CD14-positive monocyte (primary cell): ENCODE measurements around the gene DRD2. TPM values are rescaled to one million over a fixed set of nuclear protein-coding genes. Genes with fewer than 3 reads are reported as not detected.

Experiments
- DNase-seq, 3 donors: peaks; one replicate each; pipeline ENCODE4 v3.0.0-alpha.2; 2011 to 2022
- H2AFZ ChIP-seq: 2 replicates; pipeline ENCODE4 v1.6.0; 2012; ENCODE audit warnings: mild to moderate bottlenecking, low read depth, low read length, inconsistent platforms; ENCODE audit not compliant: insufficient read depth, poor library complexity, severe bottlenecking
- H3K27ac ChIP-seq, 2 donors: 1 replicate in 1 of 2; 2 replicates in 1 of 2; pipeline ENCODE4 v1.5.1; 2012 to 2013; ENCODE audit warnings: low read length in 2 of 2, control low read depth in 1 of 2, inconsistent platforms in 1 of 2, low read depth in 1 of 2, mild to moderate bottlenecking in 1 of 2
- H3K27me3 ChIP-seq, 2 donors: one replicate each; pipeline versions ENCODE4 v1.6.0 to v1.6.1; 2011 to 2013; ENCODE audit warnings: low read length in 2 of 2; ENCODE audit not compliant: control insufficient read depth in 2 of 2, insufficient read depth in 2 of 2
- H3K36me3 ChIP-seq, 2 donors: replicated peaks in 1 of 2; 1 replicate in 1 of 2; 2 replicates in 1 of 2; pipeline versions ENCODE4 v1.5.1 to v1.6.1; 2012 to 2013; ENCODE audit warnings: low read length in 2 of 2, control low read depth in 1 of 2, inconsistent platforms in 1 of 2, mild to moderate bottlenecking in 1 of 2; ENCODE audit not compliant: insufficient read depth in 2 of 2, control insufficient read depth in 1 of 2
- H3K4me1 ChIP-seq, 2 donors: 1 replicate in 1 of 2; 2 replicates in 1 of 2; pipeline versions ENCODE4 v1.5.1 to v1.6.1; 2012 to 2013; ENCODE audit warnings: low read length in 2 of 2, control low read depth in 1 of 2, inconsistent platforms in 1 of 2, mild to moderate bottlenecking in 1 of 2, moderate library complexity in 1 of 2; ENCODE audit not compliant: insufficient read depth in 2 of 2, control insufficient read depth in 1 of 2
- H3K4me2 ChIP-seq: replicated peaks from 2 replicates; pipeline ENCODE3; 2012; ENCODE audit warnings: low read length, moderate library complexity, mild to moderate bottlenecking; ENCODE audit not compliant: poor library complexity, severe bottlenecking; ENCODE audit errors: extremely low read depth
- H3K4me3 ChIP-seq, 3 experiments: fragments of 200-600 bp in 1 of 3; sonication (generic) in 1 of 3; replicated peaks in 1 of 3; 1 replicate in 2 of 3; 2 replicates in 1 of 3; pipeline ENCODE4 v1.5.1; 2011 to 2013; ENCODE audit warnings: low read length in 3 of 3, mild to moderate bottlenecking in 3 of 3, control low read depth in 2 of 3, low read depth in 2 of 3, inconsistent platforms in 1 of 3, moderate library complexity in 1 of 3
- H3K79me2 ChIP-seq: 2 replicates; pipeline ENCODE4 v1.6.0; 2012; ENCODE audit warnings: mild to moderate bottlenecking, control low read depth, inconsistent platforms, low read length, moderate library complexity; ENCODE audit not compliant: insufficient read depth
- H3K9ac ChIP-seq: 2 replicates; pipeline ENCODE4 v1.6.0; 2017; ENCODE audit warnings: low read length, mild to moderate bottlenecking; ENCODE audit not compliant: insufficient read depth, poor library complexity, severe bottlenecking
- H3K9me3 ChIP-seq, 2 donors: replicated peaks in 1 of 2; 1 replicate in 1 of 2; 2 replicates in 1 of 2; pipeline versions ENCODE4 v1.5.1 to v1.6.1; 2012 to 2013; ENCODE audit warnings: low read length in 2 of 2, control low read depth in 1 of 2; ENCODE audit not compliant: control insufficient read depth in 1 of 2, insufficient read depth in 1 of 2
- H4K20me1 ChIP-seq: 2 replicates; pipeline ENCODE4 v1.6.0; 2012; ENCODE audit warnings: mild to moderate bottlenecking, low read length, control low read depth, moderate library complexity; ENCODE audit not compliant: insufficient read depth
- H3K27ac Mint-ChIP-seq, 7 donors: one replicate each; pipeline ENCODE4 v1.8.0; 2020; ENCODE audit warnings: mild to moderate bottlenecking in 7 of 7, mixed read lengths in 7 of 7, moderate library complexity in 6 of 7, inconsistent platforms in 2 of 7
- H3K27me3 Mint-ChIP-seq, 3 donors: one replicate each; pipeline ENCODE4 v1.8.0; 2021 to 2022; ENCODE audit warnings: low read depth in 3 of 3, mild to moderate bottlenecking in 3 of 3, mixed read lengths in 3 of 3, moderate library complexity in 3 of 3, inconsistent platforms in 1 of 3
- H3K36me3 Mint-ChIP-seq, 2 donors: one replicate each; pipeline ENCODE4 v1.8.0; 2020; ENCODE audit warnings: mixed read lengths in 2 of 2, inconsistent platforms in 1 of 2, mild to moderate bottlenecking in 1 of 2
- H3K4me1 Mint-ChIP-seq: one replicate; pipeline ENCODE4 v1.8.0; 2020; ENCODE audit warnings: mild to moderate bottlenecking, mixed read lengths
- H3K4me3 Mint-ChIP-seq, 2 donors: one replicate each; pipeline ENCODE4 v1.8.0; 2020; ENCODE audit warnings: mild to moderate bottlenecking in 2 of 2, mixed read lengths in 2 of 2, moderate library complexity in 1 of 2
- H3K9me3 Mint-ChIP-seq, 7 donors: one replicate each; pipeline ENCODE4 v1.8.0; 2020 to 2022; ENCODE audit warnings: mixed read lengths in 7 of 7, mild to moderate bottlenecking in 6 of 7, moderate library complexity in 6 of 7, inconsistent platforms in 2 of 7
- CTCF ChIP-seq: fragments of 200-600 bp; IDR thresholded peaks from one replicate; pipeline ENCODE4 v1.8.0; 2022; ENCODE audit warnings: antibody characterized with exemption, mild to moderate bottlenecking
- WGBS: methylation state at CpG from one replicate; pipeline ENCODE4 v1.1.5; 2013; ENCODE audit warnings: missing lambda C conversion rate; ENCODE audit not compliant: insufficient coverage; 5-methylcytosine and 5-hydroxymethylcytosine counted together
- intact Hi-C, 2 donors: fragments of 100-400 bp; cut with micrococcal nuclease; formaldehyde crosslinking; loops; one replicate each; pipeline versions ENCODE4 v1.15.0 to v1.15.1; 2023
- polyA plus RNA-seq, 3 donors: library from polyadenylated mRNA; depleted of rRNA in 1 of 3; unstranded in 2 of 3; stranded (reverse) in 1 of 3; fragments of 300-500 nt in 2 of 3; fragments of >200 nt in 1 of 3; fragmentation: Illumina TruSeq in 2 of 3; gene quantifications; 1 replicate in 2 of 3; 2 replicates in 1 of 3; pipeline ENCODE4 v1.2.3, GENCODE V29; 2012 to 2021

Gene DRD2
- polyA plus RNA-seq, 3 donors = not detected

GRCh38 chr11:113518716-113519495, 43.7 kb upstream of the DRD2 start:
- H3K4me1 Mint-ChIP-seq = no peaks in the 10 kb centered on the region
- no peak overlapping the region for H3K27ac Mint-ChIP-seq

GRCh38 chr11:113517361-113517760, 42.2 kb upstream of the DRD2 start:
- intact Hi-C loops = no loop called here
- Histone ChIP-seq H3K4me2 (no peak overlapping the region), H3K27me3 (no peaks in the 10 kb centered on the region), H3K9me3 (no peaks in the 10 kb centered on the region), H2AFZ (no peak overlapping the region), H3K36me3 (no peaks in the 10 kb centered on the region), H3K9ac (no peak overlapping the region), H3K4me3 (no peak overlapping the region), H3K79me2 (no peaks in the 10 kb centered on the region), H3K27ac (no peak overlapping the region), H4K20me1 (no peaks in the 10 kb centered on the region), H3K4me1 (no peaks in the 10 kb centered on the region)
- 100% methylated on average over 3 of the region's 6 CpGs for WGBS
- H3K9me3 Mint-ChIP-seq = peaks cover 0 to 2% (median 0%) of the 10 kb centered on the region in 7 donors
- H3K27ac Mint-ChIP-seq = no peak overlapping the region
- DNase-seq = no peak
- H3K4me1 Mint-ChIP-seq = no peaks in the 10 kb centered on the region
- peaks cover 4 to 6% (median 5%) of the 10 kb centered on the region in 3 donors for H3K27me3 Mint-ChIP-seq
- no peak for TF ChIP-seq CTCF
- no peak overlapping the region for H3K4me3 Mint-ChIP-seq
- H3K36me3 Mint-ChIP-seq = no peaks in the 10 kb centered on the region

More at GRCh38 chr11:113518716-113519495, 43.7 kb upstream of the DRD2 start:
- Mint-ChIP-seq H3K9me3 (peaks cover 0 to 2% (median 0%) of the 10 kb centered on the region in 7 donors), H3K4me3 (no peak overlapping the region), H3K27me3 (peaks cover 4 to 9% (median 8%) of the 10 kb centered on the region in 3 donors), H3K36me3 (no peaks in the 10 kb centered on the region)
- Histone ChIP-seq H3K27me3 (no peaks in the 10 kb centered on the region), H2AFZ (no peak overlapping the region), H3K79me2 (no peaks in the 10 kb centered on the region), H4K20me1 (no peaks in the 10 kb centered on the region), H3K4me1 (no peaks in the 10 kb centered on the region), H3K4me3 (no peak overlapping the region), H3K9ac (no peak overlapping the region), H3K9me3 (no peaks in the 10 kb centered on the region), H3K27ac (no peak overlapping the region), H3K36me3 (no peaks in the 10 kb centered on the region), H3K4me2 (no peak overlapping the region)
- 33% methylated on average over 3 of the region's 5 CpGs for WGBS
- DNase-seq = no peak
- no peak for TF ChIP-seq CTCF
- intact Hi-C loops = no loop called here
